D341Med (cell line): ENCODE data around the gene GTF3C1.
"Not testable (repeated sequence)": the region's sequence is repeated elsewhere in the genome, so short reads cannot be mapped to it uniquely, and the experiment has no call there.

Source experiments
- DNase-seq: peaks from one replicate; pipeline ENCODE4 v3.0.0; 2012; ENCODE audit warnings: low spot score

The GTF3C1 gene

DNA sequence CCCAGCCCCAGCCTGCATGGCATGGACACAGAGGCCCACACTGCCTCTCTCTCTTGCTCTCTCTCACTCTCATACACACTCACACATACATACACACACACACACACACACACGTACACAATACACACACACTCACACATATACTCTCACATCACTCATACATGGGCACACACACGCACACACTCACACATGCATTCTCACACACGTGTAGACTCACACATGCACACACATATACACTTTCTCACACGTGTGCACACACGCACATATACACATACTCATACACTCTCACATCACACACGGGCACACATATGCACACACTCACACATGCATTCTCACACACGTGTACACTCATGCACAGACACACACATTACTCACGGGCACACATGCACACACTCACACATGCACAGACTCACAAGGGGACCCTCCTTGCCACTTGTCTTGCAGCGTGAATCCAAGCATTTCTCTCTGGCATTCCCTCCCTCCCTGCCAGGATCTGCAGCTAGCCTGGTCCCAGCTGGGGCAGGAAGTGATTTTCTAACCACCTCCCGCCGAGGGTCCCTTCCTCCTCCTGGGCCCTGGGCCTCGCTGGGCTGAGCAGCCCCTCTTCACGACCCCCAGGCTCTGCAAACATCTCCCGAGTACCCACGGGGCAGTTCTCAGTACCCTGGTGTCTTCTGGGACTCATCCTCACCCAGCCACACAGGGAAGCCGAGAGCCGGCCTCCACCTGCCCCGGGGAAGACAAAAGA lies 110.3 kb downstream of the GTF3C1 start:
- no peak for DNase-seq

DNA sequence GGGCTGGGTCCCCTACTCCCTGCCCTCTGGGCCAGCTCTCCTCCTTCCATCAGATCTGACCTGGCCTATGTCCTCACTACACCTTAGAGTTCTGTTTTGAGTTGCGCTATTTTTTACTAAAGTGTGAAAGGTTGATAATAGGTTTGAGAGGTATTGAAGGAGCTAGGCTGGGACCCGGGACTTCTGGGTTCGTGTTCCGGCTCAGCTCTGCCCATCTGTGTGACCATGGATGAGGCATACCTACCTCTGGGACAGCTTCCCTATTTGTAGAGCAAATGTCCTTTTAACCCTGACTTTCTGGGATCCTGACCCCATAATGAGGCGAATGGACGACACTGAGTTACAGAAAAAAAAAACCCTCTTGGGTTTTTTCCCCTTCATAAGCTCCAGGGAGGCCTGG lies 111.8 kb downstream of the GTF3C1 start:
- no peak for DNase-seq

DNA sequence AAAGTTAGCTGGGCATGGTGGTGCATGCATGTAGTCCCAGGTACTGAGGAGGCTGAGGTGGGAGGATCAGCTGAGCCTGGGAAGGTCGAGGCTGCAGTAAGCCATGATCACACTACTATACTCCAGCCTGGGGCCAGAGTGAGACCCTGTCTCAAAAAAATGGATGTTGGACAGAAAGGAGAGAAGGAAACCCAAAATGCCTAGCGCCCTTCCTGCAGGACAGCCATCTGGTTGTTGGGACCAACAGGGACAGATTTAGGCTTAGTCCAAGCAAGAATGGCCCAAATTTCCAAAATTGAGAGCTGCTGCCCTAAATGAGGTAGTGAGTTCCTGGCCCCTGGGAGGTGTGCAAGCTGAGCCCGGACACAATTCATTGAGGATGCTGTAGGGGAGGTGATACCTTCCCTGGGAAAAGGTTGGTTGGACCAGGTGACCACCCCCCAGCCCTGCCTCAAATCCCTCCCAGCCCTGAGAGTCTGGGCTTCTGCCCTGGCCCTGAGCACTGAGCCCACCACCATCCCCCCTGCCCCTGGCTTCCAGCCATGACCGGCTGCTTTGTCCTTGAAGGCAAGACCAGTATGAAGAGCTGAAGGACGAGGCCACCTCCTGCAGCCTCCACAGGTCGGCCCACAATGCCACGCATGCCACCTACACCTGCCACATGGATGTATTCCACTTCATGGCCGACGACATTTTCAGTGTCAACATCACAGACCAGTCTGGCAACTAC lies 112.6 kb downstream of the GTF3C1 start:
- DNase-seq: no peak

DNA sequence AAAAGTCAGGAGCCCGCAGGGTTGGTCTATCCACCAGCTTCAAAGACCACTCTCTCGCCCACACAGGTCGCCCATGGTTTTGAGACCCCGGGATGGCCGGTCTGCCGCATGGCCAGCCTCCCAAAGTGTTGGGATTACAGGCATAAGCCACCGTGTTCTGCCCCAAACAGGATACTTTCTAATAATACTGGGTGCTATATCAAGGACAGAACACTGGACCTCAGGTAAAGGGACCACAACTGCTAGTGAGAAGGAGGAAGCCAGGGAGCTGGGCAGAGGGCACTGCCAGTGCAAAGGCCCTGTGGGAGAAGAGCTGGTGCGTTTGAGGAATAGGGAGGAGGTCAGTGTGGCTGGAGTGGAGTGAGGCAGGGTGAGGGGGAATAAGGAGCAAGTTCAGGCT lies 113.6 kb downstream of the GTF3C1 start:
- DNase-seq: no peak

DNA sequence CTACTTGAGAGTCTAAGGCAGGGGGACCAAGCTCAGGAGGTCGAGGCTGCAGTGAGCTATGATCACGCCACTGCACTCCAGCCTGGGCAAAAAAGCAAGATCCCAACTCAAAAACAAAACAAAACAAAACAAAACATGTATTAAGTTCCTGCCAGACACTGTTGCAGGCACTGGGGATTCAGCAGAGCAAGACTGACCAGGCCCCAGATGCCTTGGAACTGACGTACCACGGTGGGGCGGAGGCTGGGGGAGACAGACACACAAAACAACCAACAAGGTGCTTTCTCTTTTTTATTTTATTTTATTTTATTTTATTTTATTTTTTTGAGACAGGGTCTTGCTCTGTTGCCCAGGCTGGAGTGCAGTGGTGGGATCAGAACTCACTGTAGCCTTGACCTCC lies 114.6 kb downstream of the GTF3C1 start:
- DNase-seq: not testable (repeated sequence)

DNA sequence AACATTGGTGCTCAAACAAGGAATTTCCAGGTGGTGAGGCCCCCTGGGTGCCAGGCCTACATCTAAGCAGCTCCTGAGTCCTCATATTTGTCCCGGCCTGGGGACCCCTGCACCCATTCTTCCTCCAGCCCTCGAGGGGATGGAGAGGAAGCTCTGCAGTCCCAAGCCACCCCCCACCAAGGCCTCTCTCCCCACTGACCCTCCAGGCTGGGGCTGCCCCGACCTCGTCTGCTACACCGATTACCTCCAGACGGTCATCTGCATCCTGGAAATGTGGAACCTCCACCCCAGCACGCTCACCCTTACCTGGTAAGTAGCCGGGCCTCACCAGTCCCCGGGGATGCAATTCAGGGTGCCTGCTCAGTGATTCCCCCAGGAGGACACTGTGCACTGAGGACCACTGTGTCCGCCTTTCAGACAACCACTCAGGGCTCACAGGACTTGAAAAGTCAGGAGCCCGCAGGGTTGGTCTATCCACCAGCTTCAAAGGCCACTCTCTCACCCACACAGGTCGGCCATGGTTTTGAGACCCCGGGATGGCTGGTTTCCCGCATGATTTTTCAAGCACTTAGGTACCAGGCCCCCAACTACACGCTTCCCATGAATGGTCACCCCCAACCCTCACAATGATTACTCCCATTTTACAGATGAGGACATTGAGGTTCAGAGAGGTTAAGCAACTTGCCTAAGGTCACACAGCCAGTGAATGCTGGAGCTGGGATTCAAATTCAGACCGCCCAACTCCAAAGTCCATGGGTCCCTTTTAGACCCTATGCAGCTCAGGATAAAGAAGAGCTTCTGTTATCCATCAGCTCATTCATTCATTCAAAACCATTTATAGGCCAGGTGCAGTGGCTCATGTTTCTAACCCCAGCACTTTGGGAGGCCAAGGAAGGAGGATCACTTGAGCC lies 115.3 kb downstream of the GTF3C1 start:
- no peak for DNase-seq

DNA sequence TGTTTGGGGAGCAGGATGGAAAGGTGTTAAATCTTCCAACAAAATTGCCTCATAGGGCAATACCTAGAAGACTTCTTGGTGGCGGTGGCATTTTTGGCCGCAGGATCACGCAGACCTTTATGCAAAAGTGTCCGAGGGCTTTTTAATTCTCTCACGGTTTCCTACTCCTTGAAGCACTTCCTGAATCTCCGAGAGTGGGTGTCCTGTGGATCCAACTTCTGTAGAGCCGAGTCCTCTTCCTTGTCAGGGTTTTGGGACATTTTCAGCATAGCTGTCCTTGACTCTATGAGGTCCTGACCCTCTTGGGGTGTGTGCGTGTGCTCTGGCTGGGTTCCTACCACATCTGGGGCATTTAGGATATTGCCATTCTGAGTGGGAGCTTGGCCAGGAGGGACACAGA lies 116.1 kb downstream of the GTF3C1 start:
- no peak for DNase-seq

DNA sequence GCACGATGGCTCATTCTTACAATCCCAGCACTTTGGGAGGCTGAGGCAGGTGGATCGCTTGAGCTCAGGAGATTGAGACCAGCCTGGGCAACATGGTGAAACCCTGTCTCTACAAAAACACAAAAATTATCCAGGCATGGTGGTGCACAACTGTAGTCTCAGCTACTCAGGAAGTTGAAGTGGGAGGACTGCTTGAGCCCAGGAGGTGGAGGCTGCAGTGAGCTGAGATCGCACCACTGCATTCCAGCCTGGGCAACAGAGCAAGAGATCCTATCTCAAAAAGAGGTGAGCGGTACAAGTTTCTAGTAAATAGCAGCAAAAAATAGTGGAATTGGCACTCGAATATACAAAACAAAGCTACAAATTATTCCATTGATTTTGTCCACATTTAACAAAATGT lies 116.5 kb downstream of the GTF3C1 start:
- DNase-seq: not testable (repeated sequence)

DNA sequence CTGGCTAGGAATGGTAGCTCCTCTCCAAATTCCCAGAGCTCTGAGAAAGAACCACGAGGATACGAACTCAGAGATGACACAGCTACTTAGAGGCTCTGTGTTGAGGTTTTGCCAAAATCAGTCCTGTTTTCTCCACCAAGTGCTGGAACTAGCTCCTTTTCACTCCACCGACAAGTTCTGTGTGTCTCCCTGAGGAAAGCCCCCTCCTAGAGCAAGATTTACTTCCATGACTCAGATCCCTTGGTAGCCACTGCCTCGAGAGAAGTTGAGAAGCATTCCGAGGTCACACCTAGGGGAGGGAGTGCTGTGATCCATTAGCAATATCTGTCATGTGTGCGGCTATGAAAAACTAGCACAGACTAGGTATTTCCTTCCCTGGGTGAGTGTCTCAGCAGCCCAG lies 117.2 kb downstream of the GTF3C1 start:
- DNase-seq: no peak

DNA sequence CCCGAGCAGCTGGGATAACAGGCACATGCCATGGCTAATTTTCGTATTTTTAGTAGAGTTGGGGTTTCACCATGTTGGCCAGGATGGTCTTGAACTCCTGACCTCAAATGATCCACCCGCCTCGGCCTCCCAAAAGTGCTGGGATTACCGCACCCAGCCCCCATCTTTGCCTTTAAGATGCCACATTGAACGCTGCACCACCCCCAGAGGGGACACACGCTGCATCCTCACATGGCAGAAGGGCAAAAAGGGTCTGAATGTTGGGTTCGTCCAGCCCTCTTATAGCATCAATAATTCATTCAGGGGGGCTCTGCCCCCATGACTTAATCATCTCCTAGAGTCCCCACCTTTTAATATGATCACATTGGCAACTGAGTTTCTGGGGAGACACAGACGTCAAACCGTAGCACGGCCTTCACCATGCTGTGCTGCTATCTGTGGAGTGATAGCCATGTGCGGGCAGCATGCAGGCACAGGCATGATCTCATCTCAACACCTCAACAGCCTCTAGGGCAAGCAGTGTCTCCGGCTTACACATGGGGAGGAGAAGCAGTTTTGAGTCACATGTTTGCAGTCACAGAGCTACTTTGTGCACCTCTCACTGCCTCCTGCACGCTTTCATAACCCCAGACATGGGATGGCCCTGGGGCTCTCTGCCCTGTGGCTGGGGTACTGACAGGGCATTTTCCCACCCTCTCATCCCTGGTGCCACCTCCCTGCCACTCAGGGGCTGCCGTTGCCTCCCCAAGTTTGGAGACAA lies 117.8 kb downstream of the GTF3C1 start:
- no peak for DNase-seq

DNA sequence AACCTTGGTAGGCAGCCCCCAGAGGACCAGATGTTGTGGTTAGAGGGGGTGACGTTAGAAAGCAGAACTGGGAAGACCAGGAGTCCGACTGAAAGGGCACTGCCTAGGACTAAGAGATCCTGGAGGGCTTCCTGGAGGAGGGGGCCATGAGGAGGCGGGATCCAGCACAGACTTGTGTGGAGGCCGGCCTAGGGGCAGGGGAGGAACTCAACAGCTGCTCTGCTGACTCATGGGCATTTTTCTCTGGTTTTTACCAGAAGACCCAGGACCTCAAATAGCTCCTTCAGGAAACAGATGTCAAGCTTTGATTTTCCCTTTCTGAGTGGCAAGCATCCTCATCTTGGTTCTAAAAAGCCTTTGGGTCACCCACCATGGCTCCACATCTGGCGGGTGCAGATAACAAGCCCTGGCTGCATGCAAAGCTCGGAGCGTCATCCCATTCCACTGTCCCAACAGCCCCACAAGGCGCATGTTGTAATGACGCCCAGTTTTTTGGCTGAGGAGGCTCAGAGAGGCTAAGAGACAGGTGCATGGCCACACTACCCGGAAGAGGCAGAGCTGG lies 118.7 kb downstream of the GTF3C1 start:
- DNase-seq: no peak

DNA sequence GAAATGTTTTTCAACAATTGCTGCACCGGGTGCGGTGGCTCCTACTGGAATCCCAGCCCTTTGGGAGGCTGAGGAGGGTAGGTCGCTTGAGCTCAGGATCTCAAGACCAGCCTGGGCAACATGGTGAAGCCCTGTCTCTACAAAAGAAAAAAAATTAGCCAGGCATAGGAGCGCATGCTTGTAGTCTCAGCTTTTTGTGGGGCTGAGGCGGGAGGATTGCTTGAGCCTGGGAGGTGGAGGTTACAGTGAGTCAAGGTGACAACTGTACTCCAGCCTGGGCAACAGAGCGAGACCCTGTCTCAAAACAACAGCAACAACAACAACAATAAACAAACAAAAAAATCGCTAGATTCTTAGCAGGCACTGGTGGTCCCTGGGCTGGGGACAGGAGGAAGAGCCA lies 119.2 kb downstream of the GTF3C1 start:
- no peak for DNase-seq

DNA sequence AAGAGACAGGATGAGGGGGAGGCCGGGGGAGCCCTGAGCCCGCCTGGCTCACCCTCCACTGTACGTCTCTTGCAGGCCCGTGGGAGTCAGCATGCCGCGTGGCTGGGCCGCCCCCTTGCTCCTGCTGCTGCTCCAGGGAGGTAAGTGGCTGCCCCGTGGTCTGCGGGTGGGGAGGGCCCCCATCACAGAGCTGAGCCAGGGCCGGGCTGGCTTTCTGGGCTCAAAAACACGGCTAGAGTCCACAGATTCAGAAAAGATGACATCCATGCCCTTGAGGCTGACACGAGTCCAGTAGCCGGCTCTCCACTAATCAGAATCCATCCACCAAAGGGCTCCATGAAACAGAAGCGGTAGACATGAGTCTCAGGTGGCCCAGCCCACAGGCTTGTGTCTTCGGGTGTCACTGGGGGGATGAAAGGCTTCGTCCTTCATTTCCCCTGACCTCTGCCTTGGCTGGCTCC lies 119.7 kb downstream of the GTF3C1 start:
- no peak for DNase-seq

DNA sequence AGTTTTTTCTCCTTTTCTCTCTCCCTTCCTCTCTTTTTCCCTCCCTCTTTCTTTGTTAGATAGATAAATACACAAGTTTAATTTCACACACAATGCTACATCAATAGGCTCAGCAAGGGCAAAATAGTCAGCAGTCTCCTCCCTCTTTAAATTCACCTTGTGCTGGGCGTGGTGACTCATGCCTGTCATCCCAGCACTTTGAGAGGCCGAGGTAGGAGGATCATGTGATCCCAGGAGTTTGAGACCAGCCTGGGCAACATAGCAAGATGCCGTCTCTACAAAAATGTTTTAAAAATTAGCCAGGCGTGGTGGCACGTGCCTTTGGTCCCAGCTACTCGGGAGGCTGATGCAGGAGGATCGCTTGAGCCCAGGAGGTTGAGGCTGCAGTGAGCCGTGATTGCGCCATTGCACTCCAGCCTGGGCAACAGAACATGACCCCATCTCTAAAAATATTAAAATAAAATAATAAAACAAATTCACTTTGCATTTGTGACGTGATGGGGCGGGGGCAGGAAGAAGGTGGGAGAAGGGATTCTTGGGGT lies 120.3 kb downstream of the GTF3C1 start:
- no peak for DNase-seq

DNA sequence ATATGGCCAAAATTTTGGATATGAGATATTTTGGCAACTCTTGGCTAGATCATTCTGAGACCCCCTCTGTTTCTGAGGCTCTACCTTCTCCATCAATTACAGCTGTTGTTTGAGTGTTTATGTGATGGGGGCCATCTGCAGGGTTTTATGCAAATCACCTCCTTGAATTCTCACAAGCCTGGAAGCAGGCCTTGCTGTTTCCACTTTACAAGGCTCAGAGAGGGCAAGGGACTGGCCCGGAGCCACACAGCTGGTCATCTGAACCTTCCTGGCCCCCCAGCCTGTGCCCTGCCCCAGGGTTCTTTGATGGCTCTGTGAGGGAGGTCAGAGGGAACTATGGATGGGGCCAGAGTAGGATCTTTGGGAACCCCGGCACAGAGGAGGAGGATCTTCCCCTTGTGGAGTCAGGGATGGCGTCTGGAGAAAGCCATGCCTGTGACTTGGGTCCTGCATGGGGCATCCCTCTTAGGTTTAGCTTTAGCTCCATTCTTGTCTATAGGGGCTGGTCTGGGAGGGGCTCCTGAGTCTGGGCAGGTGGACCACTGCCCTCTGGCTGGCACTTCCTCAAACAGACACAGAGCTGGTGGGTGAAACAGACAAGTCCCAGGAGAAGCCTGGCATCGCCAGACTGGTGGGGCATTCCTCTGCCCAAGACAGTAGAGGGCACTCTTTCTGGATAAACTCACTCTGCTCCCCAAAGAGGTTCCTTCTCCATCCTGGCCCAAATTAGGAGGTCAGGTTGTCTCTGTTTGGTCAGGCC lies 121.5 kb downstream of the GTF3C1 start:
- DNase-seq: no peak

DNA sequence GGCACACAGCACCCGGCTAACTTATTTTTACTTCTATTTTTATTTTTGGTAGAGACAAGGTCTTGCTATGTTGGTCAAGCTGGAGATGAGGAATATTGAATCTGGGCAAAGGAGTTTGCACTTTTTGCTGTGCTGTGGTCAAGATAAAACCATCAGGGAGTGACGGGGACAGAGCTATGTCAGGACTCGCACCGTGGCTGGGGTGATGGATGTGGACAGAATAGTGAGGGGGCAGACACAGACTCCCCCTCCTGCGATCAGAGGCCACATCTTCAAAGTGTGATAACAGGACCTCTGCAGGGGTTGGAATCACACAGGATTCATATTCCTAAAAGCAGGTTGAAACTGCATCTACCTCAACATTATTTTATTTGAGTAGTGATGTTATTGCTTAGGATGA lies 122.2 kb downstream of the GTF3C1 start:
- DNase-seq: no peak

DNA sequence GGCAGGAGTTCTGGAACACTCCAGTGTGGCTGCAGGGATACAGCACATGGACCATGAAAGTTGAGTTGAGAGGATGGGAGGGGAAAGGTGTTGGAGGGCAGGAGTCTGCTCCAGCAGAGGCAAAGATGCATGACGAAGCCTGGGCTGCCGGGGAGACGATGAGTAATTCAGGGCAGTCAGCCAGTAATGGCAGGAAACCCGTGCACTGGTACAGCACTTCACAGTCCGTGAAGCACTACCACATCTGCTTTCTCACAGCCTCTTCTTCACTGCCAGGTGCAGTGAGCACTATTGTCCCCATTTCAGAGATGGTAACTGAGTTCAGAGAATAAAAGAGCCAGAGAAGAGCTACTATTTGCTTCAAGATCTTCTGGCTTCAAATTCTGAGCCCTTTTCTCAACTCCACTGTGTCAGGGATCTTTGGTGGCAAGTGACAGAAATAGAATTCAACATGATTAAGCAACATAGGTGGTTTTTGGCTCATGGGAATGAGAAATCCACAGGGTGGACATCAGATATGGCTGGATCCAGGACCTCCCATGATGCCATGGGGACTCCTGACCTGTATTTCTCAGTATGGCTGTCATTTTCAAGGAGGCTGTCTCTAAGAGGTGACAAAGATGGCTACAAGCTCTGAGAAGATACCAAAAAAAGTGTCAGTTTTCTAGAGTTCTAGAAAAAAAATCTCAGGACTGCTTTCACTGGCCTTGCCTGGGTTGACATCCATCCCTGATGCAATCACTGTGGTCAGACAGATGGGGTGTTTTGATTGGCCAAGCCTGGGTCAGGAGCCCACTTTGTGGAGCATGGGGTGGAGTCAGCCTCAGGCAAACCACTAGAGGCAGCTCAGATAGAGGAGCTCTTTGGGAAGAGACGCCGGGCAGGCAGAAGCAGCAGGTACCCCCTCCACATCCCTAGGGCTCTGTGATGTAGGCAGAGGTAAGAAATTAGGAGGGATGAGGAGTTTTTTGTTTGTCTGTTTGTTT lies 123.0 kb downstream of the GTF3C1 start:
- no peak for DNase-seq

DNA sequence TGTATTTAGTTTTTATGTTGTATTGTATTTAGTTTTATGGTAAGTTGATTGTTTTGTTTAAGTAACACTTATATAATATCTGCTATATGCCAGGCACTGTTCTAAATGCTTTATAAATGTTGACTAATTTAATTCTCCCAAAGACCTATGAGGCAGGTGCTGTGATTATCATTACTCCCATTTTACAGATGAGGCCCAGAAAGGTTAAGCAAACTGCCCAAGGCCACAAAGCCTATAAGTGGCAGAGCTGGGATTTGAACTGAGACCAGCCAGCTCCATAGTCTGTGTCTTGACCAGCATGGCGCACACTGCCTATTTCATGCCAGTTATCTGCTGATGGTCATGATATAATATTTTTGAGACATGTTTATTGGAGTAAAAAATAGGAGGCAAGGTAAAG lies 123.8 kb downstream of the GTF3C1 start:
- no peak for DNase-seq
